Transverse colon (tissue), 4 donors: ENCODE data around the gene VGLL4.

Experiments
- CTCF ChIP-seq, 5 experiments: fragments of 200-600 bp in 3 of 5; fragments of 450-650 bp in 2 of 5; sonication (generic) in 3 of 5; IDR thresholded peaks; 1 replicate in 2 of 5; 2 replicates in 3 of 5; pipeline ENCODE4 v1.5.1; 2016 to 2017; ENCODE audit warnings: antibody characterized with exemption in 5 of 5, inconsistent platforms in 3 of 5, mild to moderate bottlenecking in 2 of 5, moderate library complexity in 1 of 5
- EP300 ChIP-seq: sonication (generic); formaldehyde crosslinking; IDR thresholded peaks from one replicate; pipeline ENCODE4 v1.6.1; 2017; ENCODE audit warnings: antibody characterized with exemption, low read depth
- POLR2A ChIP-seq: fragments of 450-650 bp; IDR thresholded peaks from one replicate; pipeline ENCODE4 v1.6.1; 2016; ENCODE audit warnings: antibody characterized with exemption, mild to moderate bottlenecking, moderate library complexity
- POLR2AphosphoS5 ChIP-seq, 3 donors: sonication (generic); formaldehyde crosslinking; IDR thresholded peaks; one replicate each; pipeline ENCODE4 v1.6.1; 2016; ENCODE audit warnings: antibody characterized with exemption in 3 of 3

DNA sequence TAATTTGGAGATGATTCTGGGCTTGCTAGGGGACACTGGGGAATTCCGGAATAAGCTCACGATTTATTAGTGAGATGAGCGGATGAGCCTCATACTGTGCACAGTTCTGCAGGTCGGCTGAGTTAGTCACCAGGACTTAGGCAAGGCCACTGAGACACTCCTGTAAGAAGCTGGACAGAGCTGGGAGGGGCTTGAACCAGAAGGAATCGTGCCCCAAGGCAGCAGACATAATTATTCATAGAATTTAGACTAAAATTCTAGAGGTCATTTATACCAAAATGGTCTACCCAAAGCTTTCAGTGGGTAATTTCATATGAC is 121.4 kb downstream of the VGLL4 start:
- TF ChIP-seq CTCF (IDR thresholded peaks at IDR 0.05) (no peak), POLR2A (no peak), EP300 (no peak), POLR2AphosphoS5 (IDR thresholded peaks at IDR 0.05) (no peak)
